NCI-H82 treated with DMSO at 0.1 percent for 48 hours (cell line): ENCODE measurements around the gene ALAS2.
"Not testable (repeated sequence)": the region's sequence is repeated elsewhere in the genome, so short reads cannot be mapped to it uniquely, and the experiment has no call there.

Source experiments
- DNase-seq: peaks from one replicate; lab custom pipeline; 2025; ENCODE audit not compliant: unreplicated experiment; lab: John Stamatoyannopoulos, UW

ALAS2 gene

DNA sequence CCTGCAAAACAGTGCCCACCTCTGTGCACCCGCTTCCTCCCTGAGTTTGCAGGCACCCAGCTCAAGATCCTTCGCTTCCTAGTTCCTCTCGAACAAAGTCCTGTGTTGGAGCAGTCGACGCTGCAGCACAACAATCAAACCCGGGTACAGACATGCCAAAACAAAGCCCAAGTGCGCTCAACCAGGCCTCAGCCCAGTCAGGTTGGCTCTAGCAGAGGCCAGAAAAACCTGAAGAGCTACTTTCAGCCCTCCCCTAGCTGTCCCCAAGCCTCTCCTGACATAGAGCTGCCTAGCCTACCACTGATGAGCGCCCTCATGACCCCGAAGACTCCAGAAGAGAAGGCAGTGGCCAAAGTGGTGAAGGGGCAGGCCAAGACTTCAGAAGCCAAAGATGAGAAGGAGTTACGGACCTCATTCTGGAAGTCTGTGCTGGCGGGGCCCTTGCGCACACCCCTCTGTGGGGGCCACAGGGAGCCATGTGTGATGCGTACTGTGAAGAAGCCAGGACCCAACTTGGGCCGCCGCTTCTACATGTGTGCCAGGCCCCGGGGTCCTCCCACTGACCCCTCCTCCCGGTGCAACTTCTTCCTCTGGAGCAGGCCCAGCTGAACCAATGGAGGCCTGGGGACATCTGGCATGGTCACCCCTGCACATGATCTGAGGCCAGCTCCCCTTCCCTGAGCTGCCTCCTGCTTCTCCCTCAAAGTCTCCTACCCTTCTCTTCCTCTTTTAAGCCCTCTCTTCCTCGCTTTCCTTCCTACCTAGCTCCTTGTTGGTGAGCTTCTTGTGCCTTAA, 23.8 kb downstream of the ALAS2 start:
- no peak for DNase-seq

DNA sequence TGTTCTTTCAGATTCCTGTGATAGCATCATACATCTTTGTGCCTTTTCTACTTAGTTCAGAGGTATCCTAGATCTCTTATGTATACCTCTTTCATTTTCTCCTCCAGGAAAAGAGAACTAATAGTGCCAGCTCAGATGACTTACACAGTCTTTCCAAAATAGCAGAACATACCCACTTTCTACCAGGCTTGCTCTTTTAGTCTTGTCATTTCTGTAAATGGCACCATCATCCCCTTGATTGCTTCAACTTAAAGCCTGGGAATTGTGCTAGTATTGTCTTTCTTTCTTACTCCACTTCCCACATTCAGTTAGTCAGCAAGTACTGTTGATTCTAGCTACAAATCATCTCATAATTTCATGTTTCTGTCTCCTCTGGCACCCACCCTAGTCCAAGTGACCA, 25.5 kb downstream of the ALAS2 start:
- DNase-seq: no peak

DNA sequence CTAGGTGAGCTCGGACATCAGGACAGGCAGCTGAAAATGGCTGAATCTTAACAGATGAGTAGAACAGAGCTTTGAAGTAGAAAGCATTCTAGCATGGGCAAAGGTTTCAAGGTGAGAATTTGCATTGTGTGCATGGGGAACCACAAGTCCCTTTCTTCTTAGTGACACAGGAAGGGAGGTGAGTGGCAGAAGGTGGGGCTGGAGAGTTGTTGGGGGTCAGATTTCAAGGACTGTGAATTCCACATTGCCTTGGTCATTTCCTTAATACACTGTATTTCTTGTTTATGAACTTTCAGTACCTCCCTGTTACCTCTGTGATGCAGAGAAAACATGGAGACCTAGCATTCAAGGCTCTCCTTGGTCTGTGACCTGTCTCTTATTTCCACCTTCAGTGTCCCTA, 26.5 kb downstream of the ALAS2 start:
- no peak for DNase-seq

DNA sequence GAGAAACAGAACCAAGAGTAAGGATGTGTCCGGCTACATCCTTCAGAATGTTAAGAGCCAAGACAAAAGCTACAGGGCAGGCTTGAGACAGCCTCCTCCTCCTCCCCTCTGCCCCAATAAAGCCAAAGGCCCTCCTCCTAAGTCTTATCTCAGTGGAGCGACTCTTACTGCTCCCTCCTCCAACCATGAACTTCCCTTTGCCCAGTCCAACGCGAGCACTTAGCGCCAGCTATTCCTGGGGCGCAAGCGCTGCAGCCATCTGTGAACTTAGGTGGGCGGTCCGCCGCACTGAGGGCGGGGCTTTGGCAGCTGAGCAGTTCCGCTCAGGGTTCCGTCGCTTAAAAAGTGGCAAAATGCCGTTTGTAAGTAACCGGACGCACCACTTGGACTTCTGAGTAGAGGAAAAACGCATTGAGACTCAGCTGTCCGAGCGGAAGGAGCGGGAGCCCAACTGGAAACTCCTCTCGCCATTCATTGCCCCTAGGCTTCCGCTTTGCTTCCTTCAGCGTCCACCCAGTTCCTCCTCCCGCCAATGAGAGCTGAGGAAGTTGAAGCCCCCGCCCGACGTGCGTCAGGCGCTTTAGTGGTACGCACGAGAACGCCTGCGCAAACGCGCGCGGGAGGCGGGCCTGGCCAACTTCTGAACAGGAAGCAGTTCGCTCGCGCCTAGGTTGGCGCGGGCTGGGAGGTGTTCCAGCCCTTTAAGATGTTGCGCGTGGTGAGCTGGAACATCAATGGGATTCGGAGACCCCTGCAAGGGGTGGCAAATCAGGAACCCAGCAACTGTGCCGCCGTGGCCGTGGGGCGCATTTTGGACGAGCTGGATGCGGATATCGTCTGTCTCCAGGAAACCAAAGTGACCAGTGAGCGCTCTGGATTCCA, 30.8 kb downstream of the ALAS2 start, which contains the start of gene APEX2:
TSS of gene APEX2 (plus strand) at position 647 of the 882 bp plus-strand sequence. CDS start at position 707, 60 bp downstream.
- DNase-seq: peak; percentile 83

DNA sequence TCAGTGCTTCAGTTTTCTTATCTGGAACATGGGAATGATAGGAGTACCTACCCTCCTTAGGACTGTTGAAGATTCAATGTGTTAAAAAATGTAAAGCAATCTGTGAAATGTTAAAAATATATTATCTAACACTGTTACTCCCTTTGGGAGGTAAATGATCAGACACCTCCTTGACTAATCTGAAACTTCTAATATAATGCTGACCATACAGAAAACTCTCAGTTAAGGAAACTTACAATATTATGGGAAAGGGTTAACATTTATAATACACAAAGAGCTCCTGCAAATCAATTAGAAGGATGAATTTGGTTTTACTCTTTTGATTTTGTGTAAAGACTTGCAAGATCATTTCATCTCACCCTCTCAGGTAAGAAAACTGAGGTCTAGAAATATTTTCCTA, 35.2 kb downstream of the ALAS2 start:
- no peak for DNase-seq

DNA sequence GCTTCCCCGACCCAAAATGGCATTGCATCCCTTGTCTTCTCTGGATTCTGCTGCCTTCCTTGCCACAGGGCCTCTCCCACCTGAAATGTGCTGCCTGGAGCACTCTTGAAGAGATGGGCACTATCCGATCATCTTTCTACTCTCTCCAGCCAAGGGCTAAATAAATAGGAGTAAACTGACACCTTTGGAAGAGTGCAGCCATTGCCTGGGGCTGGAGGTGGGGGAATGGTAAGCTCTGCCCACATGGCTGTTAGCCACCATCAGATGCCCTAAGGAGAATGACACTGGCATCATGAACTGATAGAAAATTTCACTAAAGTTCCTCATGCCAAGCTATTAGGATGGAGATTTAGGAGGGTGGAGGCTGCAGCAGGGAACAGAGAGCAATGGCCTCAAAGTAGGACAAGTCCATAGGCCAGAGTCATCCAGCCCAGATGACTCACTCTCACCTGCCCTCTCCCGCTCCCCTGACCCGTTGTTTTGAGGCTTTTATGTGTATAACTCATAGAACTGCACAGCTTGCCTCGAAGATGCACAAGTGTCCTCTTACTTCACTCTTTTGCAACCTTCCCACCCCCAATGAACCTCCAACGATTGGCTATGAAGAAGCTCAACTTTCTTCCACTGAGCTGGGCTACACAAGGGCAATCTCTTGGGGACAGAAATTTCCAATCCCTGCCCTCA, 36.0 kb downstream of the ALAS2 start:
- no peak for DNase-seq

DNA sequence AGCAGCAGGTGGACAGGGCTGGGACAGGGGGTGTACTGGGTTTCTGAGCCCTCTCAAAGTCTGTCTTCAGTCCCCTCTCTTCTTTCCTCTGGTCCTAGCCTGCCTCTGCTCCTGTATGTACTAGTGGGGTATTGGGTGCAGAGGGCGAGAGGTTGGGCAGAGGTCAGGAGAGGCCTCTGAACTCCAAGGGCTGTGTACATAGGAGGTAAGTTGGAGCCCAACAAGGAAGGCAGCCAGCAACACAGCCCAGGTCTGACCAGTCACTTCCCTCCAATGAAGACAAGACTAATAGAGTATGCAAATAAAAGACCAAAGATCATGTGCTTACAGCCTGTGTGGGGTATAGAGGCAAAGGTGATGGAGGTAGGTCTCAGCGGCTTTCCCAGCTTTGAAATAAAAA, 36.7 kb downstream of the ALAS2 start, which contains the start of gene PFKFB1:
TSS of gene PFKFB1 (minus strand) at position 90 of the 400 bp plus-strand sequence. CDS start 181 bp downstream, outside the sequence.
- DNase-seq: no peak

DNA sequence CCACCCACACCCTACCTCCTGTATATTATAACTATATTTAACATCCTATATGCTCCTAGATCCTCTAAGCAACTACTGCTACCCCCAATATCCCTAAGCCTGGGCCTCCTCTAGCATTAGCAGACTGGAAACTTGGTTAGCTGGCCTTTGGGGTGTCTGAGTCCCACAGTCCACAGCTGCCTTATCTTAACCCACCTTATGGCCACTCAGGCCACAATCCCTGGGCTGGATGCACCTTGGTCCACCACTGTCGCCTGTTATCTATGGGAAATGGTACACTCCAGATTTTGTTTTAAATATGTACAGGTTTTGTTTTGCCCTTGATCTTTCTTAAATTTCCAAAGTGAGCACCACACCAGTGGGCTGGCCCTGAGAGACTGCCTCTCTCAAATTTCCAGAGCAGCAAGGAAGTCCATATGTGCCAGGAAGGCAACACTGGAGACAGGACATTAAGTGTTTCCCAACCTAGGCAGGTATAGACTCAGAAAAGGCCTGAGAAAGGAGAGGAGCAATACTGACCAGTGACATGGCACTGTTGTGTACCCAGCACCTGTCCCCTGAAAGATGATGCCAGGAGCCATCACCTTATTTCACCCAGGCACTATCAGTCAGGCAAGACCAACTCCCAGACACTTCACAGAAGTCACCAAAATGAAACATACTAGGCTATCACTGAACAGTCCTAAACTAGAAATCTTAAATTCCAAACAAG, 37.7 kb downstream of the ALAS2 start:
- no peak for DNase-seq

DNA sequence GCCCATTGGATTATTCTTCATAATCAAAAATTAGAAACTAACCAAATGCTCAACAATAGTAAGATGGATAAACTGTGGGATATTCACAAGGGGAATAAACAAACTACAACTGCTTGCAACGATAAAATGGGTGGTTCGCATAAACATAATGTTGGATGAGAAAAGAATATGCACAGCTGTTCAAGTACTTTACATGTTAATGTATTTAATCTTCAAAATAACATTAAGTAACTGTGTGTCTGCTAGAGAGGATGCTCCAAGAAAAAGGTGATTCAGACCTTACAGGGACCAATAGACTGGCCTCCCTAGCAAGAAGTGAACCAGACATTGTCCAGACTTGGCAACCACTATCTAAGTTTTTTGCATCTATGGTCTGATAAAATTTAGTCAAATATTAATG, 39.1 kb downstream of the ALAS2 start:
- DNase-seq: no peak

DNA sequence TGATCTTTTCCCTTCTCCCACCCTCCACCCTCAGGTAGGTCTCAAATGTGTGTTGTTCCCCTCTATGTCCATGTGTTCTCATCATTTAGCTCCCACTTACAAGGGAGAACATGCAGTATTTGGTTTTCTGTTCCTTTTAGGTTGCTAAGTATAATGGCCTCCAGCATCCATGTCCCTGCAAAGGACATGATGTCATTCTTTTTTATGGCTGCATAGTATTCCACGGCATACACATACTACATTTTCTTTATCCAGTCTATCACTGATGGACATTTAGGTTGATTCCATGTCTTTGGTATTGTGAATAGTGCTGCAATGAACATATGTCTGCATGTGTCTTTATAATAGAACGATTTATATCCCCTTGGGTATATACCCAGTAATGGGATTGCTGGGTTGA, 47.5 kb downstream of the ALAS2 start:
- not testable (repeated sequence) for DNase-seq

DNA sequence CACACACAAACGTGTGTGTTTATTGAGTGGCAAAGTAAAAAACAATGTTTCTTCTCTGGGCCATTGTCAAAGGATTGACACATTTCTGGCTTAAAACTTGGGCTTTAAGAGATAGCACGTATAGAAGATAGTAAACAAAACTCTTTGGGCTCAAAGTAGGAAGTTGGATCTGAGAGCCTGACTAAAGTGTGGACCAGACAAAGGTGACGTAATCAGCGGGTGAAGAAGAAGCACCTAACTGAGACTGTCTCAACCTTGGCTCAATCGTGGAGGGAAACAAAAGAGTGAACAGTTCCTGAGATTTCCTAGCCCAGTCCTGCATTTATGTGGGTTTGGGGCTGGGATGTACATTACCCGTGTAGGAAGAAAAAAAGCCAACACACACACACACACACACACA, 50.4 kb downstream of the ALAS2 start:
- DNase-seq: no peak

DNA sequence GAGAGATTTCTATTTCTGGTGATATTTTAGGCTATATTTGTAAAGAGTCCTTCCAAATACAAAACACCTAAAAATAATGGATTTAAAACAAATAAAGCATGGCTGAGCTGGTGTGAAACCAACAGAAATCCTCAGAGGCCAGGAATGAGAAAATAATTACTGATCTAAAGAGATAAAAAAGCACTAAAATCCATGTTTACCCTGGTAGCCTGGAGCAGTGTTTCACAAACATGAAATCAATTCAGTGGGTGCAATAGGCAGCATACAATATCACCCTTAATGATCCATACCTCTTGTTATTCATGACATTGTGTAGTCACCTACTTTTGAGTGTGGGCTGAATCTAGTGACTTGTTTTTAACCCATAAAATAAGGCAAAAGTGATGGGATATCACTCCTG, 51.3 kb downstream of the ALAS2 start:
- DNase-seq: no peak

DNA sequence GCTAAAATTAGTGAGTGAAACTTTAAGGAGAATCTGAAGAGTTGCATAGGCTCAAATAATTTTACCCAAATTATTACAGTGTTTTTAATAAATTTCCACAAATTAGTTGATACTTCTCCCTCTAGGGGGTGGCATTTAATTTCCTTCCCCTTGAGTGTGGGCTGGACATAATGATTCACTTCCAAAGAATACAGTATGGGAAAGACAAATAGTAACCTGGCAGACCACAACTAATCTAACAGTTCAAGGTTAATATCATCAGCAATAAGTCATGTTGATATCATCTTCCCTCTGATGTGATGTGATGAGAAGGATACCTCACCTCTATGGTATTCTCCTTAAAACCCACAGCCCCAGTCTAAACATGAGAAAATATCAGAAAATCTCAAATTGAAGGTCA, 52.3 kb downstream of the ALAS2 start:
- no peak for DNase-seq

DNA sequence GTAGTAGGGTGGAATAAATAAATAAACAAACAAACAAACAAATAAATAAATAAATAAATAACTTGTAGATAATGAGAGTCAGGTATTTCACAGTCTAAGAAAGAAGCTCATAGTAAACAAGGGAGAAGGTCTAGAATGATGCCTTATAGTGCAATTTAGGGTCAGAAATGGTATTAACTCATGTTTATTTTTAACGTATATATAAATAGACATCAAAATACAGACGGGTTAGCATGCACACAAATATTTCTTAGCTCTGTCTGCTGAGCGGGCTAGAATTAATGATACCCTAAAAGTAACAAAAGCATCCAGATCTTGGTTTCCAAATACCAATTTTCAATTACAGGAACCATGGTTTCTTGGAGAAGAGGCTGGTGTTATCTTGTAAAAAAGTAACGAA, 53.4 kb downstream of the ALAS2 start:
- no peak for DNase-seq

DNA sequence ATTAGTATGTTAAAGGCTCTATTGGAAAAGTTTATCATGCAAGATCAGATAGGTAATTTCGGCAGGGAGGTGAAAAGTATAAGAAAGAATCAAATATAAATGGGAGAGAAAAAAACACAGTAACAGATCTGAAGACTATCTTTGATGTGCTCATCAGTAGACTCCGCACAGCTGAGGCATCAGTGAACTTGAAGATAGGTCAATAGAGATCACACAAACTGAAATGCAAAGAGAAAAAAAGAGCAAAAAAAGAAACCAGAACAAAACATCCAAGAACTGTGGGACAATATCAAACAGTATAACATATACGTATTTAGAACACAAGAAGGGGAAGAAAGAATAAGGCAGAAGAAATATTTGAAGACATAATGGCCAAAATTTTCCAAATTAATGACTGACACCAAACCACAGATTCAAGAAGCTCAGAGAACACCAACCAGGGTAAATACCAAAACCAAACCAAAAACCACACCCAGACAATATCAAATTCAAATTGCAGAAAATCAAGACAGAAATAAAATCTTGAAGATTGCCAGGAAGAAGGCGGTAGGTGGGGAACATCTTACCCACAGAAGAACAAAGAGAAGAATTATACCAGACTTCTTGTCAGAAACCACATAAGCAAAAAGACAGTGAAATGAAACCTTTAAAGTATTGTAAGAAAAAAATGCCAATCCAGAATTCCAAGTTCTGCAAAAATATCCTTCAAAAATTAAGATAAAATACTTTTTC, 65.8 kb downstream of the ALAS2 start:
- no peak for DNase-seq

DNA sequence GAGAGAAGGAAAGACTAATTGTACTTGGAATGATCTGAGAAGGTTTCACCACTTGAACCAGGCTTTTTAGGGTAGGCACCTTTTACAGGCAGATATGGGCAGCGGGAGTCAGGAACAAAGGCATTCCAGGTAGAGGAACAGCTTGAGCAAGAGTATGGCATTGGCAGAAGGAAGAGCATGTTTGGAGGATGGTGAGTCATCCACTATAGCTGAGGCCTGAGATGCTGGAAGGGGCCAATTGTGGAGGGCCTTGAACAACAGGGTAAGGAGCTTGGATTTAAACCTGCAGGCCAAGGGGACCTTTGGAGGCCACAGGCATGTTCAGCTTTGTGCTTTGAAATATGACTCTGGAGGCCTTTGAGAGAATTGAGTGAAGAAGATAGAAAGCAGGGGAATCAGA, 69.0 kb downstream of the ALAS2 start:
- DNase-seq: no peak
